HG03521 (cell line): ENCODE data around the gene CRIP2.

Source experiments
- ATAC-seq: cut with Tn5 transposase; IDR thresholded peaks from one replicate; pipeline ENCODE4 v1.9.1; 2021; ENCODE audit warnings: mild to moderate bottlenecking, moderate library complexity; ENCODE audit not compliant: unreplicated experiment

CRIP2 gene

GRCh38 chr14:105526776-105527380 is 52.3 kb downstream of the CRIP2 start:
- no peak for ATAC-seq

- no peak for ATAC-seq
Observed at GRCh38 chr14:105527381-105527825, 52.8 kb downstream of the CRIP2 start.

GRCh38 chr14:105527826-105528585 is 53.4 kb downstream of the CRIP2 start:
- ATAC-seq: no peak

GRCh38 chr14:105528586-105529318 is 54.1 kb downstream of the CRIP2 start:
- ATAC-seq: no peak

- ATAC-seq: no peak
Observed at GRCh38 chr14:105529319-105529568, 54.6 kb downstream of the CRIP2 start.
